ENCODE results near the gene BCAP29.
A peak's percentile ranks its signal among the peaks of the same experiment; 100 is the strongest.
"Not testable (repeated sequence)": the region's sequence is repeated elsewhere in the genome, so short reads cannot be mapped to it uniquely, and the experiment has no call there.

Gene BCAP29

DNA sequence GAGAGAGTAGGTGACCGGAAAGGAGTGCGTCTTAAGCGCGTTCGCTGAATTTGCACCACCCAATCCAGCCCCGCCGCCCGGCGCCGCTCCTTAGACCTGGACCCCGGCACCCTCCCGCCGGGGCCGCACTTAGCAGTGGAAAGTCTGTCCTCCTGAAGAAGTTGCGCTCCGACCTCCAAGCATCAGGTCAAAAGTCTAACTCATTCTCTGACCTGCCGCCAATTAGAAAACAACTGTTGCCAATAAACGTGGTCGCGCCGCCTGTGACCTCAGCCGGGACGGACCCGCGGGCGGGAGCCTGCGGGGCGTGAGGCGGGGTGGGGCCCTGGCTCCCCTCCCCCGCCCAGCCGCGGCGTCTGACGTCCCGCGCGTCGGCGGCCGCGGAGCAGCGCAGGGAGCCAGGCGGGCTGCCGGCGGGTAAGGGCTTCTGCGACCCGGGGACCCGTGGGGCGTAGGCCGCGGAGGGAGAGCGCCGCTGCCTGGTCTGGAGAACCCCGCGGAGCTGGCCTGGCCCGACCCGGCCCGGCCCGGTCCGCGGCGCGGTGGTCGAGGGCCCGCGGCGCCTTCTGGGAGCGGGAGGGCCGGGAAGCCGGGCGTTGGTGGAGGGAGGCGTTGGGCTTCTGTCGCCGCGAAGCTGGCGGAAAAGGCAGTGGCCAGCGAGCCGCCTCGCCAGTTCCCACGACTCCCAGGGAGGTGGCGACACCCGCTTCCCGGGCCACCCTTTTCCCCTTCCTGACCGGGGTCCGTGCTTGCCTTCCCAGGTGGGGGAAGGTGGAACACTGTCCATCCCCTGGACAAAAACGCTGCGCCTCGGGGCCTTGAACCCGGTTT, at the start of gene BCAP29:
Gene BCAP29, plus strand, starts transcription at position 362 of the 831 bp plus-strand sequence. CDS start 527 bp downstream, outside the sequence.
- DNase-seq, result peak; percentile 86

GRCh38 chr7:107530751-107531150, 49.3 kb upstream of the BCAP29 start:
- DNase-seq, result no peak

DNA sequence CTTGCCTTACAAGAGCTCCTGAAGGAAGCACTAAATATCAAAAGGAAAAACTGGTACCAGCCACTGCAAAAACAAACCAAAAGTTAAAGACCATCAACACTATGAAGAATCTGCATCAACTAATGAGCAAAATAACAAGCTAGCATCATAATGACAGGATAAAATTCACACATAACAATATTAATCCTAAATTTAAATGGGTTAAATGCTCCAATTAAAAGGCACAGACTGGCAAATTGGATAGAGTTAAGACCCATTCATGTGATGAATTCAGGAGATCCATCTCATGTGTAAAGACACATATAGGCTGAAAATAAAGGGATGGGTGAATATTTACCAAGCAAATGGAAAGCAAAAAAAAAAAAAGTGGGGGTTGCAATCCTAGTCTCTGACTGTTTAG, 45.9 kb upstream of the BCAP29 start:
- no peak for DNase-seq

- DNase-seq, result not testable (repeated sequence)
Measured at GRCh38 chr7:107537228-107537627, 42.8 kb upstream of the BCAP29 start.

- DNase-seq, result no peak
Measured at GRCh38 chr7:107538001-107538400, 42.0 kb upstream of the BCAP29 start.

GRCh38 chr7:107543338-107543993, 36.6 kb upstream of the BCAP29 start:
- no peak for DNase-seq

DNA sequence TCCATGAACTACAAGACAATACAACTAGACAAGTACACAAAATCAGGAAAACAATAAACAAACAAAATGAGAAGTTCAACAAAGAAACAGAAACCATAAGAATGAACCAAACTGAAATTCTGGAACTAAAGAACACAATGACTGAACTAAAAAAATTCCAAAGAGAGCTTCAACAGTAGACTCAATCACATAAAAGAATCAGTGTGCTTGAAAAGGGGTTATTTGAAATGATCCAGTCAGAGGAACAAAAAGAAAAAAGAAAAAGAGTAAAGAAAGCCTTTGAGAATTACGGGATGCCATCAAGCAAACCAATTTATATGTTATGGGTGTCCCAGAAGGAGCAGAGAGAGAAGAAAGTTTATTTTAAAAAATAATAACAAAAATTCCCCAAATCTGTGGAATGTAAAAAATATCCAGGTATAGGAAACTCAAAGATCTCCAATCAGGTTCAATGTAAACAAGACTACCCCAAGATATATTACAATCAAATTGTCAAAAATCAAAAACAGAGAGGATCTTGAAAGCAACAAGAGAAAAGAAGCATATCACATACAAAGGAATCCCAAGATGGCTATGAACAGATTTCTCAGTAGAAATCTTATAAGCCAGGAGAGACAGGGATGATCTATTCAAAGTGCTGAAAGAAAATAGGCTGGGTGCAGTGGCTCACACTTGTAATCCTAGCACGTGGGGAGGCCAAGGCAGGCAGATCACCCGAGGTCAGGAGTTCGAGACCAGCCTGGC, 35.0 kb upstream of the BCAP29 start:
- no peak for DNase-seq

- DNase-seq, result no peak
Measured at GRCh38 chr7:107551936-107552335, 28.1 kb upstream of the BCAP29 start.

DNA sequence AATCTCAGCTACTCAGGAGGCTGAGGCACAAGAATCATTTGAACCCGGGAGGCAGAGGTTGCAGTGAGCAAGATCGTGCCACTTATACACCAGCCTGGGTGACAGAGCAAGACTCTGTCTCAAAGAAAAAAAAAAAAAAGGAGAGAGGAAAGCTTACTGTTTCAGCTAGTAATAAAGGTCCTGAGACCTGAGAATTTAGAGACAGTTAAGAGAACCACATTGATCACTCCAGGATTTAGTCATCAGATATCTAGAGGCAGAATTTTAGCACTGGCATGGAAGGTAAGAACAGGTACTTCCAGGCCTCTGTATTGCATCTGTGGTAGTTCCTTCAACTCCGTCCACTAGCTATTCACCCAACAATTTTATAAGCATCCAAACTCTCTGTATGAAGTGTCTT, 24.2 kb upstream of the BCAP29 start:
- DNase-seq, result no peak

DNA sequence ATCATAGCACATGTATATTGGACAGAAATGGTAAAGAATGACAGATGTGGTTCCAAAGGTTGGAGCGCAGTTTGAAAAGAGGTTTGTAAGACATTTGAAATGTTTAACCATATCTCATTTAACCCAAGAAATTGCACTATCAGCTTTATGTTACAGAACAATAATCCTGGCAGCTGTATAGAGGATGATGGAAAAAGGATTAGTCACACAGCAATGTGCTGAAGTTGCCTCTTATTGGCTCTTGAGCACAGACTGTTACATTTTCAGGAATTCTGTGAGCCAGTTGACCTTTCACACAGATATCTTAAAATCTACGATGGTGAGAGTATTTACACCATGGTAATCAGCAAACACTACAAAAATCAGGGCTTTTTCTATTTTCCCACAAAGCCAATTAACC, 20.2 kb upstream of the BCAP29 start:
- no peak for DNase-seq

GRCh38 chr7:107560898-107561516, 19.0 kb upstream of the BCAP29 start:
- no peak for DNase-seq

GRCh38 chr7:107563081-107563774, 16.8 kb upstream of the BCAP29 start:
- no peak for DNase-seq

GRCh38 chr7:107563775-107564552, 16.1 kb upstream of the BCAP29 start, which contains the start of the genes COG5 and DUS4L:
Gene COG5, minus strand, starts transcription at chr7:107563920. Its CDS starts 24 bp downstream, at chr7:107563896.
Gene DUS4L, plus strand, starts transcription at chr7:107563971. Its CDS starts 3,100 bp downstream, at chr7:107567071.
- DNase-seq, result peak; percentile 96

DNA sequence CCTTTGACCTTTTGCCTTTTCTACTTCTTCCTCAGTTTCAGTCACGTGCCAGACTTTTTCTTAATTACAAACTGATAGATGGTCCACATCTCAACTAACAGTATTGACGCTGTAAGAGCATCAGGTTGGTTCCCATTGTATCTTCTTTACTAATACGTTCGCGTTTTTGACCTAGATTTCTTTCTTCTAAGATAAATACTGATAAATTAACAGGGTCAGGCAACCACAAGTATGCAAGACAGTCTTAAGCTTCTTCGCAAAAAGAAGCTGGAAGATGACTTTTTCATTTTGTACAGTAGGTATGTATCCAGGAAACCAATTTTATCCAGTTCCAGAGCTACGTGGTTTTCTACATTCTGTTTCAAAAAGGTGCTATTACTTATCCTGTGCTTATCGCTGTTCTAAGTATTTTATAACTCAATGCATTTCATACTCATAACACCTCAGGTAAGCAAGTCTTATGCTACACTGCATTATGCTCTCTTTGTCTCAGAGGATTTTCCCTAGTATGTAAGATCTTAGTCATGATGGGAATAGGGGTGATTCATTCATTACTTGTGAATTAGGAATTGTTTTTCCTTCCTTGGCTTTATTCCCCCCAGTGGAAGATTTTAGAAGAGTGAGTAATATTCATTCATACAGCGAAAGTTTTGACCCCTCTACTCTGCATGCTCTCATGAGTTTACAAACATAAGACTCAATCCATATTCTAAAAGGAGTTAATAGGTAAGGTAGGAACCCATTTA, 15.3 kb upstream of the BCAP29 start:
- no peak for DNase-seq

DNA sequence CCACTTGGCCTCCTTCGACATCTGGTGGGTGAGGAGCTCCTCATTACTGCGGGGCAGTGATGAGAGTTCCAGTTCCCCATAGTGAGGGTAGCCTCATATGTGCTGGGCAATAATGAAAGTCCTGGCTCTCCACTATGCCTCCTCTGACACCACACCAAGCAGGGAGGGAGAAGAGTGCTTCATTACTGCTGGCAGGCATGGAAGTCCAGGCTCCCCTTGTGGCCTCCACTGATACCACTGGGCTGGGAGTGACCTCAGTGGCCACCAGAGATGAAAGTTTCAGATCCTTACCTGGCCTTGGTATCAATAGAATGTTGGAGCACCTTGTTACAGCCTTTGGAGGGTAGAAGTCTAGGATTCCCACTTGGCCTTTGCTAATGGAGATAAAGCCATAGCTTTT, 9.7 kb upstream of the BCAP29 start:
- DNase-seq, result no peak

GRCh38 chr7:107573537-107573936, 6.5 kb upstream of the BCAP29 start:
- DNase-seq, result no peak

DNA sequence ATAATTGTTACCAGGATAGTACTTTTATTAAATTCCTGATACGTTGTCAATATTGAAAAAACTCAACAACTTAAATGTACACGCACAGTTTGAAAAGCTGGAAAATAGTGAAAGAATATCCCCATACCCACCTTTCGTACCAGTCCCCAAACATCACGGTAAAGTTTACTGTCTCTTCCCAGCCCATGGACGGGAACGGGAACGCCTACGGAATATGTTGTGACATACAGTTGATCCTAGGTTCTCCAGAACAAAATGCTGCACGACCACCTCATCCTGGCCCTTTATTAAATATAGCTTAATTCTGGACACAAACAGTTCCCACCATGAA, 527 bp upstream of the BCAP29 start:
- no peak for DNase-seq

- no peak for DNase-seq
Measured at GRCh38 chr7:107580716-107581383, 804 bp downstream of the BCAP29 start.

DNA sequence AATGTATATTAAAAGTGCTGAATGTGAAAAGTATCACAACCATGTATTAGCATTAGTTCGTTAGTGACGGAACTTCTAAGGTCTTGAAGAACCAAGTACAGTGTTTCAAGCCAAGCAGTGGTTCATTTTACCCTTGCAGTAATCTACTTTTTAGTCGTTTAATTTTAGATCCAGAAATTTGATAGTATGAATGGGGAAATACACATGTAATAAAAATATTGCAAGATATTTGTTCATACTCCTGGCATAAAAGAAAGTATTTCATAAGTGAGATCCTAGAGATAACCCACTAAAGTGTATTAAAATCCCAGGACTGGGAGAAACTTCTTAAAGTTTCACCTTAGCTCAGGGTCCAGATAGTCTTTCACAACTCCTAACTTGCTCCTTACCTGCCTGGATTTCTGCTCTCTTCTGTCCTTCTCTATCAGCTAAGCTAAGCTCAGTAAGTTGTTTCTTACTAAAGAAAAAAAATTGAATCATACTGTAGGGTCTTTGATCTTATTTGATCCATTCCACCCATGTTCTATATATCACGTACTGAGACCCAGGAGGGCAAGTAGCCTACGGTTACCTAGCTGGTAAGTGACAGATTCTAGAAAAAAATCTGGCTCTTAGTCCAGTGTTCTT, 1.5 kb downstream of the BCAP29 start:
- no peak for DNase-seq

DNA sequence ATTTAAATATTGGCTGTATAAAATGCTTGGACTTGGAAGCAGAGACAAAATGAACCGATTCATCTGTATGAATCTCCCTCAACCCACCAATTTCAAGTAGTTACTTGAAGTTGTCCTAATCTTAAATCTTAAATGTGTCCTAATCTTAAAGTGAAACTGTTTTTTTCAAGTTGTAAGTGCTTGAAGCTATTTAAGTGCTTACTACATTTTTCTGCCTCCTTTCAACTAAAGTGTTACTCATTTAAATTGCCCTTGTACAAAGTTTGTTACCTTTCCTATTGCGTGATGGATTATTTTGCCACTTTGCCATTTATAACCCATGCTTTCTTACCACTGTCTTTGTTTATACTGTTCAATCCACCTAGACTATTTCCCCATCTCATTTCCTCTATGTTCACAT, 2.8 kb downstream of the BCAP29 start:
- DNase-seq, result no peak
